Peyer's patch (tissue), 4 donors: ENCODE results near the gene PLK2.

Source experiments
- CTCF ChIP-seq, 6 experiments: fragments of 450-650 bp in 4 of 6; fragments of 200-600 bp in 2 of 6; sonication (generic) in 1 of 6; IDR thresholded peaks; one replicate each; pipeline ENCODE4 v1.5.1; 2017 to 2019; ENCODE audit warnings: antibody characterized with exemption in 6 of 6, mild to moderate bottlenecking in 3 of 6, moderate library complexity in 1 of 6
- POLR2A ChIP-seq, 2 donors: fragments of 450-650 bp; IDR thresholded peaks; one replicate each; pipeline ENCODE4 v1.5.1; 2017; ENCODE audit warnings: antibody characterized with exemption in 2 of 2, mild to moderate bottlenecking in 2 of 2, moderate library complexity in 2 of 2

DNA sequence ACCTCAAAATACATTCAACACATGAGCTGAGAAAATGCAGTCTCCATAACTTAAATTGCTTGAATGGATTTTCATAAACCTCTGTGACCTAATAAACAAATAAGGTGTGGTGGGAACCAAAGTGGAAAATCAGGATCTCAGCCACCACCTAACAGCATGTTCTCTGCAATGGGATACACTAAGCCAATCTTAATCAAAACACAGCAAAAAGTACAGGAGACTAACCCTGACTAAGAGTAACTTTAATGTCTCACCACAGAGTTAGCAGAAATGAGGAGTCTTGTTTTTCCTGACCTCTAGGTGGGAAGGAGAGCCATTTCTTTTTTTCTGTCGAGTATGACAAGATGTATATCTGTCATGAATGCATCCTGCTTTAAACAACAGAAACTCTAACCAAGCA, 48.5 kb downstream of the PLK2 start:
- TF ChIP-seq CTCF (IDR thresholded peaks at IDR 0.05), result no peak
- TF ChIP-seq POLR2A (IDR thresholded peaks at IDR 0.05), result no peak
